NCI-H2029 (cell line): Measurements from ENCODE around the gene ATF6.
"Not testable (repeated sequence)": the region's sequence is repeated elsewhere in the genome, so short reads cannot be mapped to it uniquely, and the experiment has no call there.

Experiments used
- DNase-seq: peaks from one replicate; lab custom pipeline; 2025; lab: John Stamatoyannopoulos, UW

ATF6 gene

DNA sequence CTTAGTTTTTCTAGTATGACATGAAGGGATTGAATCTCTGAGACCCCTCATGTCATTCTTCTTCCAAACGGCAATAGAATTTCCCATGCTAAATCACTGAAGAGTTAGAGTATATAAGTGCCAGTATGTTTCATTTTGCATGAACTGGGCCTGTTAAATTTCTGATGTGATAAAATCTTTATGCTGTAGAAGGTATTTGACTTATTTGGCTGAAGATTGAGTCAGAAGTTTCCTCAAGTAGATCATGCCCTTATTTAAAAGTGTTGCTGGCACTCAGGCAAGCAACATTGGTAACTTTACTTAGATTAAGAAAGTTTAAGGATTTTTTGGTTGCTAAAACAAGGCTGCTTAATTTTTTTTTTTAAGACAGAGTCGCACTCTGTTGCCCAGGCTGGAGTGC, 13.3 kb downstream of the ATF6 start:
- no peak for DNase-seq

DNA sequence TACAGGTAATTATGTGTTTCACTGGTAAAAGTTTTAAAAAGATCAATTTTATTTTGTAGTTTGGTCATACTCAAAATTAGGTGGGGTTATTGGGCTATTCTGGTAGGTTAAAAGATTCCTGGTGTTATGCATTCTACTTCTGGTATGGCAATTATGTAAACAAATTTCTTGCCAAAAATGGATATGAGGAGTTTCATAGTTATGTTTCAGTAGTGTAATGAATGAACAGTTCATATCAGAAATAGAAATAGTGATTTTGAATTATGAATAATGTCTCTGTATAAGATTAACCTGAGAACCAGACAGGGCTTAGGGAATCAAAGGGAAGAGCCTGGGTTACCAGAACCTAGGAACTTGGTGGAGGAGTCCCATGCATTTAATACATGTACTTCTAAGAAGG, 15.9 kb downstream of the ATF6 start:
- no peak for DNase-seq

DNA sequence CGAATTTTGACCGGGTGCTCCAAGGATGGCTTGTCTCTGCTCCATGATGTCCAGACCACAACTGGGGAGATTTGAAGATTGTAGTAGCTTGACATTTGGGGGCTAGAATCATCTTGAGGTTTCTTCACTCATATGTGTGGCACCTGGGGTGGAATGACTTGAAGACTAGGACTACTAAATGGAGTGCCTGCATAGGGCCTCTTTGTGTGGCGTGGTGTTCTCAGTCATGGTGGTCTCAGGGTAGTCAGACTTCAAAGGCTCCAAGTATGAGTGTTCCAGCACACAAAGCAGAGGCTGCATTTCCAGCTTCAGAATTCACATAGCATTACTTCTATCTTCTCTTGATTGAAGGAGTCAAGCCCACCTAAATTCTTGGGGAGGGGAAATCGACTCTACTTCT, 16.8 kb downstream of the ATF6 start:
- DNase-seq = no peak

DNA sequence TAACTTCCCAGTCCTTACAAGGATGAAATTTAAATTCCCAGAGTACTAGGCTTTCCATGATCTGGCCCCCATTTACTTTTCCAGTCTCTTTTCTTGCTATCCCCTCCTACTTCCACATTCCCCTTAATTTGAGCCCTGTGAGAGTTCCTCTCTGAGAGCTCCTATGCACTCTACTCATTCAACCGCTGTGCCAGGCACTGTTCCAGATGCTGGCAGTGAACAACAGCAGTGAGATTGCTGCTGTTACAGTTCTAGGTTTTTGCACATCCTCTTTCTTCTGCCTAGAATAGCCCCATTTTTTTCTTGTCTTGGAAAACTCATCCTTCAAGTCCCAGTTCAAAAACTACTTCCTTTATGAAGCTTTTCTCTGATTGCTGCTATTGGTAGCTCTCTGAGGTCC, 18.8 kb downstream of the ATF6 start:
- DNase-seq = no peak

DNA sequence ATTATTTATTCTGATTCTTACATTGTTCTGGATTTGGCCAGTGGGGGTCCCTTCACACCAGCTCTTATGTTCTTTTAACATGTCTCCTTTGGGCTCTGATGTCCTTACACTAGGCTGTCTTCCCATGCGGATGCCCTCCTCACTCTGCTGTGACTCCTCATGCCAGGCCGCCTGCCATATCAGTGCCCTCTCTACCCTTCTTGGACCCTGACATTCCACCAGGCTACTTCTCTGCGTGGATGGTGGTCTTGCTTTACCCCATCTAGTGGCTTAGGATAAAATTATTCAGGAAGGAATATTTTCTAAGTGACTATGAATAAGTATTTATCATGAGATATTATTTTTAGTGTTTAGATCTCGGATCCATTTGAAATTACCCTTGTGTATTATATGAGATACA, 21.2 kb downstream of the ATF6 start:
- no peak for DNase-seq

DNA sequence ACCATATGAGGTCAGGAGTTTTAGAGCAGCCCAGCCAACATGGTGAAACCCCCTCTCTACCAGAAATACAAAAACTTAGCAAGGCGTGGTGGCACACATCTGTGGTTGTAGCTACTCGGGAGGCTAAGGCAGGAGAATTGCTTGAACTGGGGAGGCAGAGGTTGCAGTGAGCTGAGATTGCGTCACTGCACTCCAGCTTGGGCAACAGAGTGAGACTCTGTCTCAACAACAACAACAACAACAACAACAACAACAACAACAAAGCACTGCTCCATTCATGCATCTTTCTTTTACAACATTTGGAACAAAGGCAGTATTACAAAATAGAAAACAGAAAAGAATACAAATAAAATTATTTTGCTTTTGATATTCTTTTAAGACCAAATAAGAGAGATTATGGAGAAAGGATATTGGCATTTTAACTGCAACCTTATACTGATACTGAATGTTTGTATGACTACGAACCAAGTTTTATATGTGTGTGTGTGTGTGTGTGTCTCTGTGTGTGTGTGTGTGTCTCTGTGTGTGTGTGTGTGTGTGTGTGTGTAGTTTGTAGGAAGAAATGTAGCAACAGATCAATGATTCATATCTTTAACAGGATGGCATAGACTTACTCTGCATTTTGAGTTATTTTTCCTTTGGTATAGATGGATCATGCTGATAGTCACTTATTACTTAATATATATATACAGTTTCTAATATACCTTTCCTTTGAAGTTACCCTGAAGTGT, 24.6 kb downstream of the ATF6 start:
- DNase-seq = no peak

DNA sequence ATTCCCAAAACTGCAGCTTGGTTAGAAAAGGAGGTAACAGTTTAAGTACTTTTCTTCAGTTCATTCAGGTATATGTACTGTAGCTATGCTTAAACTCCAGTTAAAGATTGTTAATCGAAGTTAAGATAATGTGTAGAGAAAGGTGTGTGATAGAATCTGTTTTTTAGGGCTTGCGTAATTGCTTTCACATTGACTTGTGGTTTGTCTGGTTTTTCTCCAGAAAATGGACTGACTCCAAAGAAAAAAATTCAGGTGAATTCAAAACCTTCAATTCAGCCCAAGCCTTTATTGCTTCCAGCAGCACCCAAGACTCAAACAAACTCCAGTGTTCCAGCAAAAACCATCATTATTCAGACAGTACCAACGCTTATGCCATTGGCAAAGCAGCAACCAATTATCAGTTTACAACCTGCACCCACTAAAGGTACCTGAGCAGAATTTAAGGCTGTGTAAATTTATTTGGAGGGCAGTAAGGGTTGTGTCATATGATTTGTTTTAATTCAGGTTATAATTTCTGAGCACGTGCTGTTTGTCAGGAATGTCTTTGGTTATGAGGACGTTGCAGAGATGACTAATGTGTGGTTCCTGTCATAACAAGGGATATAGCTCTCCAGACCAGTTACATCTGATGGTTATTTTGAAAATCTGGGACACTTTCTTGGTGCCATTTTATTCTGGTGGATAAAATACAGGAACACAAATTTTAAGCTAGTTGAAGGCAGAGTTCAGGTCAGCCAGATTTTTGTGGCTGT, 26.0 kb downstream of the ATF6 start:
- no peak for DNase-seq

DNA sequence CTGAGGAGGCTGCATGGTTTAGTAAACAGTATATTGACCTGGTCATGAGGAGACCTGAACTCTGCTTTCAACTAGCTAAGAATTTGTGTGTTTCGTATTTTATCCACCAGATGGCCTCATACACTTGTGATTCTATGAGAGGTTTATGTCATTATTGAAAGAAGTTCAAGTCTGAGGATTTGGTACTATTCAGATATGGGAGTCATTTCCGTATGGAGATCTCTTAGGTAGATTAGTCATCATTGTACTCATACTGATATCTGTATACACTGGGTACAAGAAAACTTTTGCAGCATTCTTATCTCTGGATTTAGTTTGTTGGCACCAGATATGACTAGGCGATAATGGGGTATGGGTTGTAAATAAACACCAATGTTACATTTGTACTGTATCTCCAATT, 26.6 kb downstream of the ATF6 start:
- peak; percentile 44 for DNase-seq

DNA sequence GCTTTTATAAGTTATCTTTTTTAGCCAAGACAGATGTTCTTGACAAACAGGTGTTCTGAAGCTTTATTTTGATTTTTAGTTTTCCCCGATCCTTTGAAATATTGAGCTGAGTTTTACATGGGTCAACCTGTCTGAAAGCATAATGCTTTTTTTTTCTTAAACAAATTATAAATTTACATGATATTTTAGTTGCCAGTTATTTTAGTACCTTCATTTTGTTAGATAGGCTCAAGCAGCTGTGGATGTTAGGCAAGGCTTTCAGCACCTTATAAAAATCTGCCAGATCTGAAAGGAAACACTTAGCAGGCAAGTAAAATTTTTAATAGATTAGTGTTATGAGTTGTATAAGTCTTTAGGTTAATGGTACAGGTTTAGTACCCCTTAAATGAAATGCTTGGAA, 33.7 kb downstream of the ATF6 start:
- no peak for DNase-seq

DNA sequence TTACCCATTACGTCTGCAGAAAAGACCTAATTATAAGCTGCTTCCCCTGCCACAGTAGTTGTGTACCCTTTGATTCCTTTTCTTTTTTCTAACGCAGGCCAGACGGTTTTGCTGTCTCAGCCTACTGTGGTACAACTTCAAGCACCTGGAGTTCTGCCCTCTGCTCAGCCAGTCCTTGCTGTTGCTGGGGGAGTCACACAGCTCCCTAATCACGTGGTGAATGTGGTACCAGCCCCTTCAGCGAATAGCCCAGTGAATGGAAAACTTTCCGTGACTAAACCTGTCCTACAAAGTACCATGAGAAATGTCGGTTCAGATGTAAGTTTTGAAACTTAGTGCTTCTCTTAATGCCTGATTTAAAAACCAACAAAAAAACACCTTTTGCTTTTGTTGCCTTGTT, 35.8 kb downstream of the ATF6 start:
- no peak for DNase-seq

DNA sequence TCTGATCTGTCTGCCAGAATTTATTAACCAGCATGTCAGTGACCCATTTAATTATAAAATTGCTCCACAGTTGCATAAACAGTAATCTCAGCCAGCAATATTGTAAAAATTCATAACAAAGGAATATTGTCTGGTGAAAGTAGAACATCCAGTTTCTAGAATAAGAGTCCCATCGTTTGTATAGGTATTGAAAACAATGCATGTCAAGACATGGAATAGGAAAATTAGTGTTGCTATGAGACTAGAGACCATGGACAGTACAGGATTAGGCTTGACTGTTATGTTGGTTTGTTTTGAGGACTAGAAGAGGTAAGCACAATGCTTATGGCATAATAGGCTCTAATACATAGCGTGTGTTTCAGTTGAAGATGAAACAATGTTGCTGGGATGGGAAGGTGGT, 37.1 kb downstream of the ATF6 start:
- DNase-seq = no peak

DNA sequence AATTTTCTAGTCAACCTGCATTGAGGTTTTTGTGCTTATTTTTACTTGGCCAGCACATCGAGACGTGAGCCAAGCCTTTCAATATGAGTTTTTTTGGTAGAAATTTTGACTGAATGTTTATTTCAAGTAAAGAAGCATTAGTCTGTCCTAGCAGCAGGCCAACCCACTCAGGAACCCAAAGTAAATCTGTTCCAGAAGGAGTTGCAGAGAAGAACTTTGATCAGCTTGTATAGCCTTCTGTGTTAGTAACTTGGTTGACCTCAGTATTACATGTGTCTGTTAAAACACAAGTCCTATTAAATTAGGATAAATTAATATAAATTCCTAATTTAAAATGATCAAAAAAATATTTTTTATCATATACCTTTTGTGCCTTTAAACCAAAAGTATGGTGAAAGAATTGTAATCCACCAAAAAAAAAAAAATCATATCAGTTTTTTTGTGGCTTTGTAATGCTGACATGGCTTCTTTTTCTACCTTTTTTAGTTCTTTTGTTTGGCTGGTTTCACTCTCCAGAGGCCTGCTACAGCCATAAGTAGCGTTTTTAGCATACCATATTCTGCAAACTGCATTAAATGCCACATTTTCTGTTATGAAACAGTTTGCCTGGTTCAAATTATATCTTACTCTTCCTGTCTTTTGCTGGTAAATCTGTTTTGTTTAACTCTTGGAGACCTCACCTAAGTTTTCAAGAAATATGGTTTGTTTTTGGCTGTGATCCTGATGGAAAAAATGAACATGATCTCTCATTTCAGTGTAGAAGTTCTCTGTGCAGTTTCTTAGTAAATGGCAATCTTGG, 39.5 kb downstream of the ATF6 start:
- DNase-seq = no peak

DNA sequence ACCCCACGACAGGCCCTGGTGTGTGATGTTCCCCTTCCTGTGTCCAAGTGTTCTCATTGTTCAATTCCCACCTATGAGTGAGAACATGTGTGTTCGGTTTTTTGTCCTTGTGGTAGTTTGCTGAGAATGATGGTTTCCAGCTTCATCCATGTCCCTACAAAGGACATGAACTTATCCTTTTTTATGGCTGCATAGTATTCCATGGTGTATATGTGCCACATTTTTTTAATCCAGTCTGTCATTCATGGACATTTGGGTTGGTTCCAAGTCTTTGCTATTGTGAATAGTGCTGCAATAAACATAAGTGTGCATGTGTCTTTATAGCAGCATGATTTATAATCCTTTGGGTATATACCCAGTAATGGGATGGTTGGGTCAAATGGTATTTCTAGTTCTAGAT, 43.1 kb downstream of the ATF6 start:
- DNase-seq = not testable (repeated sequence)

DNA sequence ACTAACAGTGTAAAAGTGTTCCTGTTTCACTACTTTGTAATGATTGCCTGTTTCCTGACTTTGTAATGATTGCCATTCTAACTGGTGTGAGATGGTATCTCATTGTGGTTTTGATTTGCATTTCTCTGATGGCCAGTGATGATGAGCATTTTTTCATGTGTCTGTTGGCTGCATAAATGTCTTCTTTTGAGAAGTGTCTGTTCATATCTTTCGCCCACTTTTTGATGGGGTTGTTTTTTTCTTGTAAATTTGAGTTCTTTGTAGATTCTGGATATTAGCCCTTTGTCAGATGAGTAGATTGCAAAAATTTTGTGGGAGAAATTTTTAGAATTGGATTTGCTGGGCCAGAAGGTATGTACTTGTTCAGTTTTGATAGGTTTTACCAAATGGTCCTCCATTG, 43.5 kb downstream of the ATF6 start:
- DNase-seq = not testable (repeated sequence)

DNA sequence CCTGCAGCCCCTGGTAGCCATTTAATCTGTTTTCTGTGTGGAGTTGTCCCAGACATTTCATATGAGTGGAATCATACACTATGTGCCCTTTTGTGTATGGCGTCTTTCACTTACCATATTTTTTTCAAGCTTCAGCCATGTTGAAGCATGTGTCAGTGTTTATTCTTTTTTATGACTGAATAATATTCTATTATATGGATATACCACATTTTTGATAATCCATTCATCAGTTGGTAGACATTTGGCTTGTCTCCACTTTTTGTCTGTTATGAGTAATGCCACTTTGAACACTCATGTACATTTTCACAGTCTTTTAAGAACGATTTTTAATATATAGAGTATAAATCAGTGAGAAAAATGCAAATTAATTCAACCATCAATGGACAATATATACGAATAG, 44.7 kb downstream of the ATF6 start:
- DNase-seq = no peak

DNA sequence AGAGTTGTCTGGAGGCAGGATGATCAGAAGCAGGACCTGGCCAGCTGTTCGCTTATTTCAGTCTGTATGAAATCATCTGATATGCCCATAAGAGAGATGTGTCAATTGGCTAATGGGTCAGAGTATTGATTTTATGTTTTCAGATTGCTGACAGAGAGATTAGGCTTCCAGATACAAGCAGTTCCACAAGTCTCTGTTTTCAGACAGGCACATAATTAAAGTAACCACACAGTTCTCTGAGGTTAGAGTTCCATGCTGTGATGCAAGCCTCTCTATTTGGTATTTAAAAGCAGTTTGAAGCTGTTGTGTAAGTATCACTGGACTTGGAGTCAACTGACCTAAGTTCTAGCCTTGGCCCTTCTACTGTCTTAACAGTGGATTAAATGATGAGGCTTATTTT, 50.1 kb downstream of the ATF6 start:
- no peak for DNase-seq

DNA sequence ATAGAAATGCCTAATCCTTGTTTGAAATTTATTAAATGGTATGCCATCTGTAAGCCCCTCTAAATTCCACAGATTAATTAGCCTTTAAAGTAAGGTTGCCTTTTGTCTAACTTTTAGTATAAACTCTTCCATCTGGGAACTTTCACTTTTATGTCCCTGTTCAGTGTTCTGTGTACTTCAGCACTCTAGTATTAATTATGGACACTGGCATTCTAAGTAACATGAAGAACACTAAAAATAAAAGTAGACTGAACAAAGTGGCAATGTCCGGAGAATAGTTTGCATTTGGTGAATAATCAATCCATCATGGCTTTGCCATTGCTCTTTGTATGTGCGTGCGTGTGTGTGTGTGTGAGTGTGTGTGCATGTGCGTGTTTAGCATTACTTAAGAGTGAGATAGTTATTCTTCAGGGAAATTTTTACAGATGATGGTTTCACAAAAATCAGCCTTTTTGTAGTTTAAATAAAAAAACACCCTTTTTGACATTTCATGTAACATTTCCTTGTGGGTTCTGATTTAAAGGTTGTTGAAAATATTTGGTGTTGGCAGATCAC, 51.1 kb downstream of the ATF6 start:
- no peak for DNase-seq

DNA sequence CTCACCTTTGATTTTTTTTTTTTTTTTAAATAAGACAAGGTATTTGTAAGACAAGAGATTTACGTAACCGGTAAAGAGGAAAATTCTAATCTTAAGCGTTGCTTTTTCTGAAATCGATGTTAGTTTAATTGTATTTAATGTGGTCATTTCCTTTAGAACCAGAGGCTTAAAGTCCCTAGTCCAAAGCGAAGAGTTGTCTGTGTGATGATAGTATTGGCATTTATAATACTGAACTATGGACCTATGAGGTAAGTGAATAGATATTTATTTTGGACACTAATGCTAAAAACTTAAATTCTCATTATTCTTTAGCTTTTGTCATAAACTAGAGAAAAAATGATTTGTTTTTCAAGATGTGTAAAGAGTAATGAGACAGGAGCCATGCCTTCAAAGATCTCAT, 54.8 kb downstream of the ATF6 start:
- no peak for DNase-seq

DNA sequence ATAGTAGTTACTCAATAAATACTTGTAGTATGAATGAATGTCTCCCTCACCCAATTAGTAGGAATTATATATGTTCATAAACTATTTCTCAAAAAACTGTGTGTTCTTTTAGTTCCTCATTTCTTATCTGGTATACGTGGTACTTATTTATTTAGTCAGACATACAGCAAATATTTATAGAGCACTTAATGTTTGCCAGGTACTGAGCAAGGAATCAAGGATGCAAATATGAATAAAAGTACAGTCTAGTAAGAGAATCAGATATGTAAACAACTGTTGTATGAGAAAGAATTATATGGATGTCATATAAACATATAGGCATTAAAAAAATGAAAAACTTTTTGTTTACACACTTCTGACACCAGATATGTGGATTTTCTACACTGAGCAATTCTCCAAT, 58.5 kb downstream of the ATF6 start:
- no peak for DNase-seq

DNA sequence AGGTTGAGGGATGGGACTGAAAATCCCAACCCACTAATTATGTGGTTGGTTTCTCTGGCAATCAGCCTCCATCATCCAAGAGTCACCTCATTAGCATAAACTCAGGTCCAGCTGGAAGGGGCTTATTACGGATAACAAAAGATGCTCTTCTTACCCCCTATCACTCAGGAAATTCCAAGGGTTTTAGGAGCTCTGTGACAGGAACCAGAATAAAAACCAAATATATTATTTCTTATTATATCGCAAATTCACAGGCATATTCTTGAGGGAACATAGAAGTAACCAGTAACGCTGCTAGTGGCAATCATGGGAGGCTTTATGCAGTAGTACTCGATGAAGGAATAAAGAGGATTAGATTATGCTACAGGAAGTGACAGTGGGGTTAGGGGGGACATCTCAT, 59.7 kb downstream of the ATF6 start:
- DNase-seq = no peak

DNA sequence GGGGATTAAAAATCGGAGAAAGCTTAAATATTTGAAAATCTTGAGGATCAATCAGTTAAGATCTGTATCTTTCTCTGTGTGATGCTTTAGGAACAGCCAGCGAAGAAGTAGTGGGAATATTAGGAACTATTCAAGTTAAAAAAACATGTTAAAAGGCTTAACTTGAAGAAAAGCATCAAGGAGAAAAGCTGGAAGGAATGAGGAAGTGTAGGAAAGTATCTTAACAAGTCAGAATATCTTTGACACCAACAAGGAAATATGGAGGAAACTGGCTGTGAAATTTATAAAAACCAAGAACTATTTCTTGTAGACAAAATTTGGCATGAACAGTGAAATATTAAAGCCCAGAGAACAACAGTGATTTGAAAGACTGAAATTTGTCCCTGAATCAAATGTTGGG, 60.4 kb downstream of the ATF6 start:
- DNase-seq = no peak

DNA sequence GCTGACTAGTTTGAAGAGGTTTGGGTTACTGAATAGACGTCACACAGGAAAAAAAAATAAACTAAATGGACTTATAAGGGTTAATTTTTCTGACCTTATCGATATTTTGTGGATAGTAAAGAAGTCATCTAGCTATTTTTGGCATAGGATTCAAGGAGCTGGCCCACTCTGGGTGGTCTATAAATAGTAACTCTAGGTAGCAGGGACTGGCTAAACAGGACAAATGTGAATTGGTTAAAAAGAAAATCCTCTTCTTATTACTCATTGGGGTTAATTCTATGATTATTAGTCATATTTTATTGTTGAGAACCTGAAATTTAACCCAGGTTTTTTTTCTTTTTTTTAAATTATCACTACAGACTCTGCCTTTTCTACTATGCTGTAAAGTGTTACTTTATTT, 61.7 kb downstream of the ATF6 start:
- no peak for DNase-seq
